ENCODE data around the gene FAM114A1.

GRCh38 chr4:38909015-38909414 is 41.4 kb downstream of the FAM114A1 start:
- TF ChIP-seq CTCF (conservative IDR thresholded peaks at IDR 0.05; ENCODE audit: low read length) (no peak), EZH2phosphoT487 (IDR thresholded peaks at IDR 0.05; ENCODE audit: borderline replicate concordance) (no peak)
